Thyroid gland (tissue), 4 donors: ENCODE data around the gene SCN2B. TPM values are rescaled to one million over a fixed set of nuclear protein-coding genes. Genes with fewer than 3 reads are reported as not detected.
"Not testable (repeated sequence)": the region's sequence is repeated elsewhere in the genome, so short reads cannot be mapped to it uniquely, and the experiment has no call there.

Experiments
- DNase-seq, 2 donors: peaks; one replicate each; pipeline ENCODE4 v3.0.0-alpha.2; 2019
- H3K27ac ChIP-seq, 3 donors: fragments of 200-600 bp; sonication (generic); 1 replicate in 2 of 3; 2 replicates in 1 of 3; pipeline ENCODE4 v1.5.1; 2016 to 2019; ENCODE audit warnings: mild to moderate bottlenecking in 1 of 3, moderate library complexity in 1 of 3
- H3K27me3 ChIP-seq: fragments of 200-600 bp; sonication (generic); one replicate; pipeline ENCODE4 v1.5.1; 2019
- H3K36me3 ChIP-seq, 2 donors: fragments of 200-600 bp; sonication (generic); one replicate each; pipeline ENCODE4 v1.5.1; 2016 to 2019
- H3K4me1 ChIP-seq, 2 donors: fragments of 200-600 bp; sonication (generic); one replicate each; pipeline ENCODE4 v1.5.1; 2017 to 2019
- H3K4me3 ChIP-seq, 3 donors: fragments of 200-600 bp; sonication (generic); replicated peaks in 1 of 3; 1 replicate in 2 of 3; 2 replicates in 1 of 3; pipeline ENCODE4 v1.5.1; 2016; ENCODE audit warnings: mild to moderate bottlenecking in 1 of 3
- H3K9me3 ChIP-seq: fragments of 200-600 bp; sonication (generic); one replicate; pipeline ENCODE4 v1.5.1; 2017
- POLR2A ChIP-seq, 2 donors: fragments of 450-650 bp; IDR thresholded peaks; one replicate each; pipeline ENCODE4 v1.6.1; 2017; ENCODE audit warnings: antibody characterized with exemption in 2 of 2, mild to moderate bottlenecking in 2 of 2, moderate library complexity in 1 of 2
- WGBS, 2 donors: methylation state at CpG; one replicate each; pipeline ENCODE4 v1.1.5; 2017; 5-methylcytosine and 5-hydroxymethylcytosine counted together
- intact Hi-C: fragments of 100-400 bp; cut with DNase I; formaldehyde crosslinking; loops from one replicate; pipeline ENCODE4 v1.15.1; 2023
- total RNA-seq, 4 donors: library from RNA; depleted of rRNA; stranded (reverse); fragments of >200 nt; gene quantifications; one replicate each; pipeline ENCODE4 v1.2.3, GENCODE V29; 2016
- TF ChIP-seq, protein P1 (sequence below), 6 experiments: fragments of 200-600 bp in 3 of 6; fragments of 450-650 bp in 3 of 6; sonication (generic) in 3 of 6; IDR thresholded peaks; one replicate each; pipeline ENCODE4 v1.5.1; 2016 to 2019; ENCODE audit warnings: antibody characterized with exemption in 6 of 6, mild to moderate bottlenecking in 2 of 6, inconsistent platforms in 1 of 6, moderate library complexity in 1 of 6

SCN2B gene
- total RNA-seq, 4 donors from 2014 or later, result 0.13 to 0.83 (median 0.31) TPM

DNA sequence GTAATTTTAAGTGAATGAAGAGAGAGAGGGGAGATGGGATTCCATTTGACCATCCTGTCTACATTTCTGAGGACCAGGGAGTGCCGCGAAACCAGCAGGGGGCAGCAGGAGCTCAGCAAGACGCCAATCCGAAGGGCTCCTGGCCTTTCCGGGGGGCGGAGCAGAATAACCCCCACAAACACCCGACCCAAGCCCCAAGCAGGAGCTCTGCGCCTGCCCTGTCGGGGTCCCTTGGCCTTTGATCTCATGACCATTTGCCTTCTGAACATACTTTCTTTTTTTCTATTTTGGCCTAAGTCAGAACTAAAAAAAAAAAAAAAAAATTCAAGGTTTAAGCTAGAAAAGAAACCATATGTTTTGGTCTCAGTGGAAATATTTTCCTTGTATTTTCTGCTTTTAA, 21.9 kb upstream of the SCN2B start:
- no peaks in the 10 kb centered on the region for H3K9me3 ChIP-seq
- H3K27ac ChIP-seq, result no peak overlapping the region
- intact Hi-C loops, result no loop called here
- TF ChIP-seq POLR2A (IDR thresholded peaks at IDR 0.05), result no peak
- TF ChIP-seq, protein P1, sequence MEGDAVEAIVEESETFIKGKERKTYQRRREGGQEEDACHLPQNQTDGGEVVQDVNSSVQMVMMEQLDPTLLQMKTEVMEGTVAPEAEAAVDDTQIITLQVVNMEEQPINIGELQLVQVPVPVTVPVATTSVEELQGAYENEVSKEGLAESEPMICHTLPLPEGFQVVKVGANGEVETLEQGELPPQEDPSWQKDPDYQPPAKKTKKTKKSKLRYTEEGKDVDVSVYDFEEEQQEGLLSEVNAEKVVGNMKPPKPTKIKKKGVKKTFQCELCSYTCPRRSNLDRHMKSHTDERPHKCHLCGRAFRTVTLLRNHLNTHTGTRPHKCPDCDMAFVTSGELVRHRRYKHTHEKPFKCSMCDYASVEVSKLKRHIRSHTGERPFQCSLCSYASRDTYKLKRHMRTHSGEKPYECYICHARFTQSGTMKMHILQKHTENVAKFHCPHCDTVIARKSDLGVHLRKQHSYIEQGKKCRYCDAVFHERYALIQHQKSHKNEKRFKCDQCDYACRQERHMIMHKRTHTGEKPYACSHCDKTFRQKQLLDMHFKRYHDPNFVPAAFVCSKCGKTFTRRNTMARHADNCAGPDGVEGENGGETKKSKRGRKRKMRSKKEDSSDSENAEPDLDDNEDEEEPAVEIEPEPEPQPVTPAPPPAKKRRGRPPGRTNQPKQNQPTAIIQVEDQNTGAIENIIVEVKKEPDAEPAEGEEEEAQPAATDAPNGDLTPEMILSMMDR (IDR thresholded peaks at IDR 0.05), result peak; percentile 50 to 94 (median 82)
- peaks cover 0 to 8% of the 10 kb centered on the region in 2 donors for H3K4me1 ChIP-seq
- no peak overlapping the region for H3K4me3 ChIP-seq
- peak; percentile 78 to 80 for DNase-seq
- 1 to 3% methylated on average over 8 to 9 of the region's 9 CpGs for WGBS, 2 donors
- H3K27me3 ChIP-seq, result no peaks in the 10 kb centered on the region
- no peaks in the 10 kb centered on the region for H3K36me3 ChIP-seq

DNA sequence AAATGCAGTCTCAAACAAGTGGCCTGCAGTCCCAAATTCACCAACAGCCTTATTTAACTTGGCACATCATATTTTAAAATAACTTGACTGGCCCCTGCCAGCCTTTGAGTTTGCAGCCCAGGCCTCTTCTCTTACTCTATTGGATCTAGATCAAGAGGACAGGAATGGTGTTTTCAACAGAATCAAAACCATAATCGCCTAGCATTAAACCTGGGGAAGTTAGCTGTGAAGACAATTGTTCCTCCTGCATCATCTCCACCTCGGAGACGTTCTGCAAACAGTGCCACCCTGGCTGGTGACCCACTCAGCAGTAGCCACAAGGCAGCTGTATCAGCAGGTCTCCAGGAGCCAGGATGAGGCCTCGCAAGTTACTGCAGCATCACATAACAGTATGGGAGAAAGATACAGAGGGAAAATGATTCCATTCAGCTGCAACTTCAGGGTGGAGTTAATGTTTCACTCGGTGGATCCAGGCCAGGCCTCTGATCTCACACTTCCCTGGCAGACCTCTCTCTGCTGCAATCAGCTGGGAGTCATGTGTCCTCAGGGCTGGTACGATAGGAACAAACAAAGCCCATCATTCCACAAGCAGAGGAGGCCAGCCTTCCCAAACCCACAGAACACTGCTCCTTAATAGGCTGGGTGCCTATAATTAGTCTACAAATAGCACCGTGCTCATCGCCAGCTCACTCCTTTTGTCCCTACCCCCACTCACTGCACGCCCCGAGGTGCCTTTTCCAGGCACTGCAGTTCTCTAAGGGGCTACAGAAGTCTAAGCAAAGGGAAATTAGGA, 18.6 kb upstream of the SCN2B start:
- no peaks in the 10 kb centered on the region for H3K36me3 ChIP-seq
- no peak overlapping the region for H3K27ac ChIP-seq
- peaks cover 0 to 8% of the 10 kb centered on the region in 2 donors for H3K4me1 ChIP-seq
- DNase-seq, result peak; percentile 14 to 15
- intact Hi-C loops, result no loop called here
- 52 to 72% methylated on average over 10 of the region's 10 CpGs for WGBS, 2 donors
- H3K4me3 ChIP-seq, result no peak overlapping the region
- TF ChIP-seq, protein P1 (IDR thresholded peaks at IDR 0.05), result no peak
- TF ChIP-seq POLR2A (IDR thresholded peaks at IDR 0.05), result no peak
- no peaks in the 10 kb centered on the region for H3K9me3 ChIP-seq
- no peaks in the 10 kb centered on the region for H3K27me3 ChIP-seq

DNA sequence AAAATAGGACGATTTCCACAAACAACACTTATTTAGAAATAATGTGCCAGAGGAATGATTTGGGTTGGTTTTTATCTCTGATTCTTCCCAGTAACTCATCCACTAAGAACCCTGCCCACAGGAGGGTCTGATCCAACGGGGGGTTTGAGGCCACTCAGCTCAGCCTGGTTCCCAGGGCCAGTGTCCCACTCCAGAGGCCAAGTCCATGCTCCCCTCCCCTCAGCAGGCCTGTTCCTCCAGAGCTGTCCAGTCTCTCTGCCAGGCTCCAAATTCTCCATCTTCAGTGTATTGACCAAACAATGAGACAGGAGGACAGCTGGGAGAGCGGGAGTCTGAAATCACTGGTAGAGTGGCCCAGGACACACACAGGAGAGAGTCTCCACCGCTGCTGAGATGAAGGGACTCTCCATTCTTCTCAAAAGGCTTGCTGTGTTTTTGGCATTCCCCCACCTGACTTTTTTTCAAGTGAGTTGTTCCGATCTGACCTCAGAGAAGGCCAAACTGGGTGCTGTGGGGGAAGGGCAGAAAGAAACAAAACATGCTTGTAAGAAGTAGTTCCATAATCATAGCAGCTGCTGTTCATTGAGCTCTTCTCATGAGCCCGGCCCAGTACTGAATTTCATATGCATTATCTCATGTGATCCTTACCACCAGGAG, 17.6 kb upstream of the SCN2B start:
- no peak overlapping the region for H3K27ac ChIP-seq
- TF ChIP-seq, protein P1 (IDR thresholded peaks at IDR 0.05), result no peak
- TF ChIP-seq POLR2A (IDR thresholded peaks at IDR 0.05), result no peak
- no peak for DNase-seq
- H3K36me3 ChIP-seq, result no peaks in the 10 kb centered on the region
- no peak overlapping the region for H3K4me3 ChIP-seq
- intact Hi-C loops, result no loop called here
- H3K4me1 ChIP-seq, result peaks cover 0 to 5% of the 10 kb centered on the region in 2 donors
- no peaks in the 10 kb centered on the region for H3K27me3 ChIP-seq
- H3K9me3 ChIP-seq, result no peaks in the 10 kb centered on the region
- 78 to 81% methylated on average over 6 of the region's 6 CpGs for WGBS, 2 donors

DNA sequence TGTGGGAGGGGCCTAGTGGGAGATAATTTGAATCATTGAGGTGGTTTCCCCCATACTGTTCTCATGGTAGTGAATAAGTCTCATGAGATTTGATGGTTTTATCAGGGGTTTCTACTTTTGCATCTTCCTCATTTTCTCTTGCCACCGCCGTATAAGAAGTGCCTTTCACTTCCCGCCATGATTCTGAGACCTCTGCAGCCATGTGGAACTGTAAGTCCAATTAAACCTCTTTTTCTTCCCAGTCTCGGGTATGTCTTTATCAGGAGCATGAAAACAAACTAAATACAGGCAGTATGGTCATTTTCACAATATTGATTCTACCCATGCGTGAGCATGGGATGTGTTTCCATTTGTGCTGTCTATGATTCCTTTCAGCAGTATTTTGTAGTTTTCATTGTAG, 16.4 kb upstream of the SCN2B start:
- H3K9me3 ChIP-seq, H3K4me3 ChIP-seq, DNase-seq, H3K4me1 ChIP-seq, intact Hi-C loops, H3K27me3 ChIP-seq, H3K36me3 ChIP-seq, H3K27ac ChIP-seq: not testable (repeated sequence)
- WGBS, 2 donors, result 91 to 93% methylated on average over 5 of the region's 5 CpGs

DNA sequence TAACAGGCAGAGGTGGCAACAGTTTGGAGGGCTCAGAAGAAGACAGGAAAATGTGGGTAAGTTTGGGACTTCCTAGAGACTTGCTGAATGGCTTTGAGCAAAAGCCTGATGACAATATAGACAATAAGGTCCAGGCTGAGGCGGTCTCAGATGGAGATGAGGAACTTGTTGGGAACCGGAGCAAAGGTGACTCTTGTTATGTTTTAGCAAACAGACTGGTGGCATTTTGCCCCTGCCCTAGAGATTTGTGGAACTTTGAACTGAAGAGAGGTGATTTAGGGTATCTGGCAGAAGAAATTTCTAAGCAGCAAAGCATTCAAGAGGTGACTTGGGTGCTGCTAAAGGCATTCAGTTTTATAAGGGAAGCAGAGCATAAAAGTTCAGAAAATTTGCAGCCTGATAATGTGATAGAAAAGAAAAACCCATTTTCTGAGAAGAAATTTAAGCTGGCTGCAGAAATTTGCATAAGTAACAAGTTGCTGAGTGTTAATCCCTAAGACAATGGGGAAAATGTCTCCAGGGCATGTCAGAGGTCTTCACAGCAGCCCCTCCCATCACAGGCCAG, 14.6 kb upstream of the SCN2B start:
- intact Hi-C loops, H3K9me3 ChIP-seq, H3K27ac ChIP-seq, H3K4me1 ChIP-seq, DNase-seq, H3K36me3 ChIP-seq, H3K27me3 ChIP-seq, H3K4me3 ChIP-seq: not testable (repeated sequence)
- WGBS, 2 donors, result 83 to 93% methylated on average over 2 of the region's 2 CpGs
